Measurements from ENCODE around the gene FAHD2B.
"Not testable (repeated sequence)": the region's sequence is repeated elsewhere in the genome, so short reads cannot be mapped to it uniquely, and the experiment has no call there.

- not testable (repeated sequence) for TF ChIP-seq CTCF (IDR thresholded peaks at IDR 0.05; ENCODE audit: poor library complexity, severe bottlenecking); POLR2AphosphoS5 (IDR thresholded peaks at IDR 0.05); EP300 (conservative IDR thresholded peaks at IDR 0.05; ENCODE audit: poor library complexity, severe bottlenecking); REST (IDR thresholded peaks at IDR 0.05; ENCODE audit: borderline replicate concordance); RAD21 (conservative IDR thresholded peaks at IDR 0.05); SMC3 (conservative IDR thresholded peaks at IDR 0.05; ENCODE audit: poor library complexity); EZH2 (IDR thresholded peaks at IDR 0.05; ENCODE audit: borderline replicate concordance, insufficient read depth, low read length, poor library complexity, severe bottlenecking); TAF1 (IDR thresholded peaks at IDR 0.05; ENCODE audit: low read depth); MXI1 (conservative IDR thresholded peaks at IDR 0.05; ENCODE audit: poor library complexity, severe bottlenecking)
These were observed 44.6 kb downstream of the FAHD2B start for GRCh38 chr2:97050032-97050431.
